Spinal cord (tissue), 10 donors: ENCODE results near the gene PBX3. TPM values are rescaled to one million over a fixed set of nuclear protein-coding genes. Genes with fewer than 3 reads are reported as not detected.
A peak's percentile ranks its signal among the peaks of the same experiment; 100 is the strongest.

Source experiments
- DNase-seq, 6 donors: peaks; one replicate each; pipeline versions ENCODE4 v3.0.0 to v3.0.0-alpha.2; 2013 to 2015; ENCODE audit warnings: low spot score in 6 of 6, low read depth in 4 of 6
- H3K27ac ChIP-seq: one replicate; pipeline ENCODE4 v1.5.1; 2013; ENCODE audit warnings: low read depth, low read length, control low read depth
- H3K27me3 ChIP-seq: one replicate; pipeline ENCODE4 v1.6.1; 2013; ENCODE audit warnings: low read length; ENCODE audit not compliant: control insufficient read depth, insufficient read depth
- H3K36me3 ChIP-seq: one replicate; pipeline ENCODE4 v1.6.1; 2013; ENCODE audit warnings: low read length; ENCODE audit not compliant: control insufficient read depth, insufficient read depth
- H3K4me1 ChIP-seq: one replicate; pipeline ENCODE4 v1.6.1; 2013; ENCODE audit warnings: low read length; ENCODE audit not compliant: control insufficient read depth, insufficient read depth
- H3K4me3 ChIP-seq: one replicate; pipeline ENCODE4 v1.5.1; 2013; ENCODE audit warnings: low read depth, low read length, control low read depth
- H3K9me3 ChIP-seq: one replicate; pipeline ENCODE4 v1.6.1; 2013; ENCODE audit warnings: low read length; ENCODE audit not compliant: control insufficient read depth, insufficient read depth
- WGBS: methylation state at CpG from one replicate; pipeline ENCODE4 v1.1.5; 2013; ENCODE audit warnings: missing lambda C conversion rate; ENCODE audit not compliant: insufficient coverage; 5-methylcytosine and 5-hydroxymethylcytosine counted together
- polyA plus RNA-seq, 2 donors: library from polyadenylated mRNA; unstranded; fragments of 120-200 nt; gene quantifications; one replicate each; pipeline ENCODE4 v1.2.1, GENCODE V29; 2013; ENCODE audit not compliant: insufficient read length in 2 of 2
- total RNA-seq, 2 donors: library from RNA; depleted of rRNA in 1 of 2; stranded (reverse); fragments of 120-200 nt in 1 of 2; fragments of >200 nt in 1 of 2; gene quantifications; one replicate each; pipeline versions ENCODE4 v1.2.3 to v1.2.4, GENCODE V29; 2013 to 2014
- donor health status: healthy.

PBX3 gene
- total and polyA plus RNA-seq, 4 donors = 44.6 to 132 (median 86.4) TPM

GRCh38 chr9:125730168-125730567 lies 17.0 kb upstream of the PBX3 start:
- Histone ChIP-seq H3K27ac (no peak overlapping the region), H3K27me3 (no peaks in the 10 kb centered on the region), H3K4me1 (peaks cover 2% of the 10 kb centered on the region), H3K36me3 (no peaks in the 10 kb centered on the region), H3K4me3 (no peak overlapping the region), H3K9me3 (no peaks in the 10 kb centered on the region)
- no peak for DNase-seq
- WGBS = 80% methylated on average over 2 of the region's 2 CpGs

DNA sequence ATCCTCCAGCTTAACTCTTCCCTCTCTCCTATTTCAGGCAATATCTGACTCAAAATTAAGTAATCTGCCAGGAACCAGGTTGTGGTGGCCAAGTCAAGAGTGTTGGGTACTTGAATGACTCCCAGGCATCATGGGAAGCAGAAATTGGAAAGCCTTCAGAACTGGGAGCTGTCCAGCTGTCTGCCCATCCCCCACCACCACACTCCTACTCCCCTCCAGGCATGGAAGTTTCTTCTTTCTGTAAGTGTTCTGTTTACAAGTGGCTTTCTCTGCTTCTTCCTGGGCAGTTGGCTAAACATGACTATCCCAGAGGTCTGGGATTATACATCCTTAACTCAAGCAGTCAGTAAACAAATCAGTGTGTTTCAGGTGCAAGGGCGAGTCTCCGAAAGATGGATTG lies 14.6 kb upstream of the PBX3 start:
- no peaks in the 10 kb centered on the region for H3K27me3 ChIP-seq
- H3K9me3 ChIP-seq = no peaks in the 10 kb centered on the region
- H3K27ac ChIP-seq = no peak overlapping the region
- peaks cover 2% of the 10 kb centered on the region for H3K4me1 ChIP-seq
- no peak for DNase-seq
- 100% methylated on average over 2 of the region's 2 CpGs for WGBS
- H3K4me3 ChIP-seq = no peak overlapping the region
- H3K36me3 ChIP-seq = no peaks in the 10 kb centered on the region

- no peaks in the 10 kb centered on the region for H3K27me3 ChIP-seq
- no peak for DNase-seq
- H3K9me3 ChIP-seq = no peaks in the 10 kb centered on the region
- whole genome bisulfite sequencing = 100% methylated on average over 1 of the region's 3 CpGs
- no peak overlapping the region for H3K4me3 ChIP-seq
- H3K27ac ChIP-seq = no peak overlapping the region
- H3K36me3 ChIP-seq = no peaks in the 10 kb centered on the region
- H3K4me1 ChIP-seq = no peaks in the 10 kb centered on the region
These were observed 7.7 kb upstream of the PBX3 start for GRCh38 chr9:125739436-125739835.

DNA sequence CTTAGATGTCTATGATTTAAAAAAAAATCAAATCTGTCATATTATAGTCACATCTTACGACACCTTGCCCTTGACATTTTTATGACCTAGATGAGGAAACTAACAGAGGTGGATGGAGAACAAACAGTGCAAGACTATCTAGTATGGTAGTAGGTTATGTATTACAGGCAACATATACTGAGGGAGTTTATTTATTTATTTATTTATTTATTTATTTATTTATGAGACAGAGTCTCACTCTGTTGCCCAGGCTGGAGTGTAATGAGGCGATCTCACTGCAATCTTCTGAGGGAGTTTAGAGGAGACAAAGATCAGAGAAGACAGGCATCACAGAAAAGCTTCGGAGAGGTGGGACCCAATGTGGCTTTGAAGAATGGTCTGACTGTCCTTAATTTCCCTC lies 4.5 kb upstream of the PBX3 start:
- Histone ChIP-seq H3K36me3 (no peaks in the 10 kb centered on the region), H3K9me3 (no peaks in the 10 kb centered on the region), H3K27ac (no peak overlapping the region), H3K27me3 (no peaks in the 10 kb centered on the region), H3K4me3 (no peak overlapping the region), H3K4me1 (peaks cover 7% of the 10 kb centered on the region)
- 100% methylated on average over 1 of the region's 3 CpGs for WGBS
- DNase-seq = no peak

DNA sequence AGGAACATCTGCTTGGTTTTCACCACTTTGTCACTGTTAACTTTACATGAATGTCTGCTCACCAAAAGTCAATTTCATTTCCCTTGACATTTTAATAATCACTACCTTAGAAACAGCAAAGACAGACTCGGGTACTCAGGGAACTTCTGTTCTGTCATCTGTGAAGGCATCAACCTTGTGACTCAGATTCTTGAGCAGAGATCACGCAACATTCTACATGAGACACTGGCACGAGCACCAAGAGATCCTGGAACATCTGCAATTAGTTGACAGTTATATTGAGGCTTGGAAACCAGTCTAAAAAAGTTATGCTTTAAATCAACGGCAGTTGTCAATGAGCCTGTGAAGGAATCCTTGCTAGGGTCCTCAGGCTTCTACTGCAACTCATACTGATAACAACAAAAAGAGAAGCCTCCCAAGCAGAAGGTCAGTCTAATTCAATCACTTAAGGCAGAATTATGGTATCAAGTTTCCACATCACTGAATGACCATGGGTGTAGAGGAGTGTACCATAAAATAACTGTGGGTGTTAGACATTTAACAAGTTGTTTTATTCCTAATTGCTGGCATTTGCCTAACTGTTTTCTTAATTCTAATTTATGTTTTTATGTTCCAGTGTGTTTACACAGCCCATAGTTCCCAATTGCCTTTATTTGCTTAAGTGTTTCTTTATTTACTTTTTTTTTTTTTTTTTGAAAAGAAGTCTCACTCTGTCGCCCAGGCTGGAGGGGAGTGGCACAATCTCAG lies 3.3 kb upstream of the PBX3 start:
- no peak overlapping the region for H3K4me3 ChIP-seq
- H3K27me3 ChIP-seq = no peaks in the 10 kb centered on the region
- no peak for DNase-seq
- peaks cover 7% of the 10 kb centered on the region for H3K4me1 ChIP-seq
- H3K9me3 ChIP-seq = no peaks in the 10 kb centered on the region
- 89% methylated on average over 4 of the region's 5 CpGs for WGBS
- no peak overlapping the region for H3K27ac ChIP-seq
- H3K36me3 ChIP-seq = no peaks in the 10 kb centered on the region

DNA sequence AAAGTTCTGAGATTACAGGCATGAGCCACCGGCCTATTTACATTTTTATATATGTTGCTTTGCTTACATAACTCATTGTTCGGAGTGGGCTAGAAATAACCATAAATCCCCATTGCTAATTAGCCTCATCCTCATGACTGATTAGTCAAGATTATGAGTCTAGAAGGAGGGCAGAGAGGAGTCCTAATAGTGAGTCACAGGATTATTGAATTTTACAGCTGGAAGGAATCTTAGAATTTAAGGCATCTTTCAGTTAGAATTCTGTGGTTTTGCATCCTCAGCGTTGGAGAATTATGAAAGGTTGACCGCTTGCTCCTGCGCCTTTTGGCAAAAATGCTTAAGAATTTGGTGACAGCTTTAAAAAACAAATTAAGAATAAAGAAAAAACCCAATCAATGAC lies 2.6 kb upstream of the PBX3 start:
- Histone ChIP-seq H3K27me3 (no peaks in the 10 kb centered on the region), H3K4me1 (peaks cover 7% of the 10 kb centered on the region), H3K27ac (no peak overlapping the region), H3K36me3 (no peaks in the 10 kb centered on the region), H3K4me3 (no peak overlapping the region), H3K9me3 (no peaks in the 10 kb centered on the region)
- DNase-seq = no peak
- WGBS = no CpG with 5 or more reads among the region's 5 CpGs

- WGBS = no CpG with 5 or more reads among the region's 1 CpG
- H3K36me3 ChIP-seq = no peaks in the 10 kb centered on the region
- H3K27me3 ChIP-seq = no peaks in the 10 kb centered on the region
- no peak overlapping the region for H3K27ac ChIP-seq
- peaks cover 7% of the 10 kb centered on the region for H3K4me1 ChIP-seq
- no peaks in the 10 kb centered on the region for H3K9me3 ChIP-seq
- peak in 1 of 6 donors; percentile 53 for DNase-seq
- no peak overlapping the region for H3K4me3 ChIP-seq
These were observed 2.2 kb upstream of the PBX3 start for GRCh38 chr9:125745018-125745417.

DNA sequence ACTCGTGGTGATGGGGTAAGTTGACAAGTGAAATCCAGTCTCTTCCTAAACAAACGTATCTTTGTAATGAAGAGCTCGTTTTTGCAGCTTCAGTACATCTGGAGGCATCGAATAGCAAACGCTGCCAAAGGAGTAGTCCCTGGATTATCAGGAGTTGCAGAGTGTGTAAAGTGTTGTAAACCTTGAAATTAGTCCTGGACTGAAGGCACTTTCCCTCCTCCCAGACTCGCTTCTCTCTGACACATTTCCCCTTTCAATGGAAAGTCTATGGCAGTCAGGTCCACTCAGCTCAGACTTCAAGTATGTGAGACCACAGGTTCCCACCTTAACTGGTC lies 1.5 kb upstream of the PBX3 start:
- no peak for DNase-seq
- Histone ChIP-seq H3K27me3 (no peaks in the 10 kb centered on the region), H3K9me3 (no peaks in the 10 kb centered on the region), H3K4me1 (peaks cover 7% of the 10 kb centered on the region), H3K4me3 (peak overlapping the region; percentile 67), H3K27ac (peak overlapping the region; percentile 91), H3K36me3 (no peaks in the 10 kb centered on the region)
- 22% methylated on average over 1 of the region's 6 CpGs for WGBS

GRCh38 chr9:125746017-125746773 lies 978 bp upstream of the PBX3 start:
- under 1% methylated on average over 79 of the region's 79 CpGs for WGBS
- peak in 5 of 6 donors; percentile 80 to 98 (median 89) for DNase-seq
- no peaks in the 10 kb centered on the region for H3K36me3 ChIP-seq
- peak overlapping the region; percentile 67 for H3K4me3 ChIP-seq
- H3K27me3 ChIP-seq = no peaks in the 10 kb centered on the region
- H3K4me1 ChIP-seq = peaks cover 7% of the 10 kb centered on the region
- H3K27ac ChIP-seq = peak overlapping the region; percentile 91
- no peaks in the 10 kb centered on the region for H3K9me3 ChIP-seq

DNA sequence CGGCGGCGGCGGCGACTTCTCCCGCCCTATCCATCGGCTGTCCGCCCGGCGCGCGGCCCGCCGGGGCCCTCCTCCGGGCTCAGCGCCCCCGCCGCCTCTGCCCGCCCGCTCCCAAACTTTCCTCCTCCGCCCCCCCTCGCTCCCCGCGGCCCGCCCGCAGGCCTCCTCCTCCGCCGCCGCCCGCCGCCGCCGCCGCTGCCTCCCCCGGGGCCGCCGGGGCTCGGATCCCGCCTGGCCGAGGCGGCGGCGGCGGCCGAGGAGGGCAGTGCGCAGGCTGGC lies 460 bp upstream of the PBX3 start:
- WGBS = 0% methylated on average over 45 of the region's 46 CpGs
- no peaks in the 10 kb centered on the region for H3K9me3 ChIP-seq
- no peak overlapping the region for H3K27ac ChIP-seq
- H3K27me3 ChIP-seq = no peaks in the 10 kb centered on the region
- H3K4me1 ChIP-seq = peaks cover 7% of the 10 kb centered on the region
- H3K36me3 ChIP-seq = no peaks in the 10 kb centered on the region
- H3K4me3 ChIP-seq = no peak overlapping the region
- no peak for DNase-seq
